Upper lobe of left lung (tissue), 6 donors: Measurements from ENCODE around the gene SYVN1. TPM values are rescaled to one million over a fixed set of nuclear protein-coding genes. Genes with fewer than 3 reads are reported as not detected.
"Not testable (repeated sequence)": the region's sequence is repeated elsewhere in the genome, so short reads cannot be mapped to it uniquely, and the experiment has no call there.

Source experiments
- ATAC-seq, 2 donors: fragments of 200-7000 bp; cut with Tn5 transposase; one replicate each; pipeline ENCODE4 v1.9.1; 2022; ENCODE audit warnings: mild to moderate bottlenecking in 2 of 2, moderate library complexity in 2 of 2; ENCODE audit not compliant: low FRiP score in 2 of 2
- DNase-seq, 2 donors: peaks; one replicate each; pipeline ENCODE4 v3.0.0-alpha.2; 2019 to 2020
- H3K27ac ChIP-seq, 4 donors: fragments of 200-600 bp; sonication (generic); one replicate each; pipeline ENCODE4 v1.5.1; 2016 to 2019
- H3K27me3 ChIP-seq, 4 donors: fragments of 200-600 bp; sonication (generic); one replicate each; pipeline ENCODE4 v1.5.1; 2017 to 2019
- H3K36me3 ChIP-seq, 4 donors: fragments of 200-600 bp; sonication (generic); one replicate each; pipeline ENCODE4 v1.5.1; 2016 to 2019
- H3K4me1 ChIP-seq, 4 donors: fragments of 200-600 bp; sonication (generic); one replicate each; pipeline ENCODE4 v1.5.1; 2018 to 2019
- H3K4me3 ChIP-seq, 4 donors: fragments of 200-600 bp; sonication (generic); one replicate each; pipeline ENCODE4 v1.5.1; 2017 to 2019; ENCODE audit warnings: mild to moderate bottlenecking in 2 of 4, moderate library complexity in 1 of 4
- H3K9me3 ChIP-seq, 4 donors: fragments of 200-600 bp; sonication (generic); one replicate each; pipeline ENCODE4 v1.5.1; 2018 to 2019
- EP300 ChIP-seq, 4 donors: sonication (generic); formaldehyde crosslinking; IDR thresholded peaks; one replicate each; pipeline ENCODE4 v1.5.1; 2017; ENCODE audit warnings: antibody characterized with exemption in 4 of 4, control low read depth in 2 of 4
- POLR2A ChIP-seq, 4 donors: fragments of 450-650 bp; IDR thresholded peaks; one replicate each; pipeline ENCODE4 v1.5.1; 2016 to 2017; ENCODE audit warnings: antibody characterized with exemption in 4 of 4, mild to moderate bottlenecking in 2 of 4
- POLR2AphosphoS5 ChIP-seq, 2 donors: sonication (generic); formaldehyde crosslinking; IDR thresholded peaks; one replicate each; pipeline ENCODE4 v1.5.1; 2017; ENCODE audit warnings: antibody characterized with exemption in 2 of 2
- WGBS, 2 donors: methylation state at CpG; one replicate each; pipeline ENCODE4 v1.1.5; 2017 to 2018; 5-methylcytosine and 5-hydroxymethylcytosine counted together
- total RNA-seq, 6 donors: library from RNA; depleted of rRNA in 4 of 6; stranded (reverse); fragments of >200 nt in 4 of 6; gene quantifications; one replicate each; pipeline versions ENCODE4 v1.1.0 to v1.2.1, GENCODE V29; 2016 to 2021
- TF ChIP-seq, protein P1 (sequence below), 6 experiments: fragments of 450-650 bp in 4 of 6; fragments of 200-600 bp in 2 of 6; sonication (generic) in 2 of 6; IDR thresholded peaks; one replicate each; pipeline ENCODE4 v1.5.1; 2016 to 2019; ENCODE audit warnings: antibody characterized with exemption in 6 of 6
- donor health status: DM: no; HTN: no; CAD: no; lungs with moderate emphysema.
- donor health status: DM: no; HTN: yes; CAD: no; lungs with severe emphysema.

Gene SYVN1
- total RNA-seq, 6 donors from 2014 or later = 31.1 to 70.6 (median 50.0) TPM

DNA sequence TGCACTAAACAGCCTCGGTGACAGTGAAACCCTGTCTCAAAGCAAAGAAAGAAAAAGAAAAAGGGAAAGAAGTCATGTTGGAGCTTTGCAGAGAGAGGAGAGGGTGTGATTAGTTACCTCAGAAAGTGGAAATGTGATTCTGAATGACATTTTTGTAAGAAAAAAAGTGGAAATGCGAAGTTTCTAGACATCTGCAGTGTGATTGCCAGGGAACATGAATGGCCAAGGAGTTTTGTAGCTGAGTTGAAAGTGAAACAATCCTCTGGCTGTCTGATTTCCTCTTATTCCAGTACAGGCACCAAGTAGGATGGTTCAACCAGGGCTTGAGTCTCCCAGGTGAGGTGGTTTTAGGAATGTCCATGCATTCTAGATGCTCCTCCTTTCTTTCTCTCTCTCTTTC lies 17.8 kb upstream of the SYVN1 start:
- no peak for DNase-seq
- no peaks in the 10 kb centered on the region for H3K27me3 ChIP-seq
- no peaks in the 10 kb centered on the region for H3K9me3 ChIP-seq
- H3K27ac ChIP-seq = peak overlapping the region in 1 of 4 donors; percentile 74
- WGBS, 2 donors = 79 to 80% methylated on average over 2 of the region's 2 CpGs
- ATAC-seq = no peak
- H3K36me3 ChIP-seq = no peaks in the 10 kb centered on the region
- H3K4me1 ChIP-seq = peaks cover 0 to 18% (median 14%) of the 10 kb centered on the region in 4 donors
- TF ChIP-seq EP300 (IDR thresholded peaks at IDR 0.05) = no peak
- TF ChIP-seq, protein P1, sequence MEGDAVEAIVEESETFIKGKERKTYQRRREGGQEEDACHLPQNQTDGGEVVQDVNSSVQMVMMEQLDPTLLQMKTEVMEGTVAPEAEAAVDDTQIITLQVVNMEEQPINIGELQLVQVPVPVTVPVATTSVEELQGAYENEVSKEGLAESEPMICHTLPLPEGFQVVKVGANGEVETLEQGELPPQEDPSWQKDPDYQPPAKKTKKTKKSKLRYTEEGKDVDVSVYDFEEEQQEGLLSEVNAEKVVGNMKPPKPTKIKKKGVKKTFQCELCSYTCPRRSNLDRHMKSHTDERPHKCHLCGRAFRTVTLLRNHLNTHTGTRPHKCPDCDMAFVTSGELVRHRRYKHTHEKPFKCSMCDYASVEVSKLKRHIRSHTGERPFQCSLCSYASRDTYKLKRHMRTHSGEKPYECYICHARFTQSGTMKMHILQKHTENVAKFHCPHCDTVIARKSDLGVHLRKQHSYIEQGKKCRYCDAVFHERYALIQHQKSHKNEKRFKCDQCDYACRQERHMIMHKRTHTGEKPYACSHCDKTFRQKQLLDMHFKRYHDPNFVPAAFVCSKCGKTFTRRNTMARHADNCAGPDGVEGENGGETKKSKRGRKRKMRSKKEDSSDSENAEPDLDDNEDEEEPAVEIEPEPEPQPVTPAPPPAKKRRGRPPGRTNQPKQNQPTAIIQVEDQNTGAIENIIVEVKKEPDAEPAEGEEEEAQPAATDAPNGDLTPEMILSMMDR (IDR thresholded peaks at IDR 0.05) = no peak
- TF ChIP-seq POLR2AphosphoS5 (IDR thresholded peaks at IDR 0.05) = no peak
- TF ChIP-seq POLR2A (IDR thresholded peaks at IDR 0.05) = no peak
- no peak overlapping the region for H3K4me3 ChIP-seq

DNA sequence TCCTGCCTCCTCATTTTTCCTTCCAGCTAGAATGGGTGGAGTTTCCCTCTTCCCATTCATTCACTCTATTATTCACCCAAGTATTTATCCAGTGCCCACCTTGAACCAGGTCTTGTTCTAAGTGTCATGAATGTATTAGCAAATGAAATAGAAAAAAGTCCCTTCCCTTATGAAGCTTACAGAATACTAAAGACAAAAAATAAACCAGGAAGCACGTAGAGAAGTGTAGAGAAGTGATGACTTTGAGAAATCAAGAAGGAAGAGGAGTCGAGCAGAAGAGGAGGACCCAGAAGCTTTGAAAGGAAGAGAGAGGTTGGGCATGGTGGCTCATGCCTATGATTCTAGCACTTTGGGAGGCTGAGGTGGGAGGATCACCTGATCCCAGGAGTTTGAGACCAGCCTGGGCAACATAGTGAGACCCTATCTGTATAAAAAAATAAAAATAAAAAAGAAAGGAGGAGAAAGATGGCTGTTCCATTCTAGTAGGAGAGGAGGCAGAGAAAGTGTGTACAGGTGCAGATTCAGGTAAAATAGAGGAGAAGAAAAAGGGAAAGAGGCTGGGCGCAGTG lies 17.1 kb upstream of the SYVN1 start:
- WGBS, 2 donors = 55 to 59% methylated on average over 3 of the region's 3 CpGs

DNA sequence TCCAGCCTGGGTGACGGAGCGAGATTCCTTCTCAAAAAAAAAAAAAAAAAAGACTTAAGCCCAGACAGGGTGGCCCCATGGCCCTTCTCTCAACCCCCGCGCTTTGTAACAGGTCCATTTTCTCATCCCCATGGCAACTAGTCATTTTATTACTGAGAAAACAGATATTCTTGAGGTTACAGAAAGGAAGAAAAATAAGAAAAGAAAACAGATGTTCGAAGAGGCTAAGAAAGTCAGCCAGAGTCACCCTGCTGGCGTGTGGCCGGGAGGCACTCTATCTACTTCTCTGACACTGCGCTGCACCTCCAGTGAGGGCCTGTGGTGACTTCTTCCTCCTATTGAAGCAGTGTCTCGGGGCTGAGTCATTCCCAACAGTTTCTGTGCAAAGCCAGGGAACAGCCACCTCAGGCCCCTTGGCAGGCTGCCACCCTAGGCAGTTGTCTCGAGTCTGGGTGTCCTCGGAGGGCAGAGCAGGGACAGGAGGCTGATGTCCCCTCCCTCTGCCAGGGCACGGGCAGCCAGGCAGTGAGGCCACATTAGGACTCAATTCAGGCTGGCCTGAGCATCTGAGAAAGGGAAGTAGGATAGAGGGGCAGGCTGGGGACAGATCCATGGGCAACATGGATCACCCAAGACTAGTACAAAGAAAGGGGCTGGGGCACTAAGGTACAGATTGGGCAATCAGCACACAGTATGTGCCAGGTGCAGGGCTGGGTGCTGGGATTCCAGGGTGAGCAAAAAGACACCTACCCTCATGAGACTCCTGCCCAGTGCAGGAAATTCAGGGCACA lies 16.4 kb upstream of the SYVN1 start:
- 29 to 36% methylated on average over 8 to 12 of the region's 12 CpGs for WGBS, 2 donors
- no peaks in the 10 kb centered on the region for H3K36me3 ChIP-seq
- peaks cover 0 to 18% (median 14%) of the 10 kb centered on the region in 4 donors for H3K4me1 ChIP-seq
- TF ChIP-seq EP300 (IDR thresholded peaks at IDR 0.05) (no peak), POLR2A (IDR thresholded peaks at IDR 0.05) (peak in 1 of 4 donors; percentile 54), POLR2AphosphoS5 (IDR thresholded peaks at IDR 0.05) (peak; percentile 44 to 58)
- TF ChIP-seq, protein P1 (IDR thresholded peaks at IDR 0.05) = peak in 1 of 6 experiments; percentile 17
- ATAC-seq (peak; percentile 93 to 96), DNase-seq (peak; percentile 65 to 98)
- H3K4me3 ChIP-seq = no peak overlapping the region
- H3K27ac ChIP-seq = peak overlapping the region; percentile 61 to 75 (median 68)
- no peaks in the 10 kb centered on the region for H3K9me3 ChIP-seq
- no peaks in the 10 kb centered on the region for H3K27me3 ChIP-seq

More for the DNA sequence above, 17.1 kb upstream of the SYVN1 start:
- Histone ChIP-seq H3K4me3 (no peak overlapping the region), H3K27me3 (no peaks in the 10 kb centered on the region), H3K27ac (peak overlapping the region; percentile 61 to 75 (median 68)), H3K9me3 (no peaks in the 10 kb centered on the region), H3K36me3 (no peaks in the 10 kb centered on the region), H3K4me1 (peaks cover 0 to 18% (median 14%) of the 10 kb centered on the region in 4 donors)
- DNase-seq = no peak
- peak in 1 of 2 donors; percentile 30 for ATAC-seq
- no peak for TF ChIP-seq POLR2A (IDR thresholded peaks at IDR 0.05)

DNA sequence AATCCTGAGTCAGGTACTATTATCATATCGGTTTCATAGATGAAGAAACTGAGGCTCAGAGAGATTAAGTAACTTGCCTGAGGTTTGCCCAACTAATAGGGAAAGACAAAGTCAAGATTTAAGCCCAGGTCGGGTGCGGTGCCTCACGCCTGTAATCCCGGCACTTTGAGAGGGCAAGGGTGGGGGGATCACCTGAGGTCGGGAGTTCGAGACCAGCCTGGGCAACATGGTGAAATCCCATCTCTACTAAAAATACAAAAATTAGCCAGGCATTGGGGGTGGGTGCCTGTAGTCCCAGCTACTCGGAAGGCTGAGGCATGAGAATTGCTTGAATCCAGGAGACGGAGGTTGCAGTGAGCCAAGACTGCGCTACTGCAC lies 15.8 kb upstream of the SYVN1 start:
- WGBS, 2 donors = 66 to 73% methylated on average over 10 of the region's 10 CpGs
- H3K36me3 ChIP-seq, H3K9me3 ChIP-seq, ATAC-seq, DNase-seq, H3K27me3 ChIP-seq, H3K4me3 ChIP-seq: not testable (repeated sequence)
- peaks cover 0 to 18% (median 14%) of the 10 kb centered on the region in 4 donors for H3K4me1 ChIP-seq
- H3K27ac ChIP-seq = peak overlapping the region; percentile 61 to 75 (median 68)

DNA sequence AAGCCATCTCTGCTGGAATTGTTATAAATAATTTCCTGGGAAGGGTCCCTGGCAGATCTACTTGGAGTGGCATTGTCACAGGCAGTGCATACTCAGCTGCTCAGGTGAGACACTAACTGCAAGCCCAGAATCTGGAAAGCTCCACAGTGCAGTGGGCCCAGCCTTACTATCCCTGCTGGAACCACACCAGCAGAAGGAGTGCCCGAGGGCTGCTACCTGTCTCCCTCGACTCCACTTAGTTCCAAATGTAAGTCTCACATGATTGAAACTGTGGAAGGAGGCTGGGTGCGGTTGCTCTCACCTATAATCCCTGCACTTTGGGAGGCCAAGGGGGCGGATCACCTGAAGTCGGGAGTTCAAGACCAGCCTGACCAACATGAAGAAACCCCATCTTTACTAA lies 14.3 kb upstream of the SYVN1 start:
- ATAC-seq (no peak), DNase-seq (no peak)
- Histone ChIP-seq H3K9me3 (no peaks in the 10 kb centered on the region), H3K4me3 (no peak overlapping the region), H3K4me1 (peaks cover 0 to 18% (median 14%) of the 10 kb centered on the region in 4 donors), H3K27ac (no peak overlapping the region), H3K36me3 (no peaks in the 10 kb centered on the region), H3K27me3 (no peaks in the 10 kb centered on the region)
- WGBS, 2 donors = 74 to 87% methylated on average over 5 of the region's 5 CpGs
- TF ChIP-seq POLR2A (IDR thresholded peaks at IDR 0.05) (no peak), EP300 (IDR thresholded peaks at IDR 0.05) (no peak), POLR2AphosphoS5 (IDR thresholded peaks at IDR 0.05) (no peak)
- TF ChIP-seq, protein P1 (IDR thresholded peaks at IDR 0.05) = no peak
